Measurements from ENCODE around the gene SLC17A6. TPM values are rescaled to one million over a fixed set of nuclear protein-coding genes. Genes with fewer than 3 reads are reported as not detected.

The SLC17A6 gene
- total and polyA plus RNA-seq, 2 donors (not counting 1 experiment from before 2014, with no cell fraction given), result not detected

DNA sequence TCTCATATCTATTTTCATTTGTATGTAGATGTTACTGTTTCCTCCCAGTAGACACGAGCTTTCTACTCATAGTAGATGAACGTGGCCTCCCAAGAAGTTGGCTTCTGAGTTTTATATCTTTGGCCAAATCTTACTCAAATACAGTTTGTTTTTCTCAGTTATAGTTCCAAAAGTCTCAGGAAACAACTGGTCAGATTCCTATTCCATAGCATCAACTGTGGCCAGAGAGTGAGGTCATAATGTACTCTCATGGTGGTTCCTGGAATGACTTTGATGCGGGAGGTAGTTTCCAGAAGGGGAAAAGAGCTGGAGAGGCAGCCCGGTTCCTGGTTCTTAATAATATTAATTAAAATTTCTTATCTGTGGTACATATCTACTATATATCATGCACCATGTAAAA lies 77.3 kb downstream of the SLC17A6 start:
- no peak for TF ChIP-seq EZH2 (IDR thresholded peaks at IDR 0.05; ENCODE audit: borderline replicate concordance, insufficient read depth, low read depth, low read length, poor library complexity, severe bottlenecking)
- TF ChIP-seq, protein P1, sequence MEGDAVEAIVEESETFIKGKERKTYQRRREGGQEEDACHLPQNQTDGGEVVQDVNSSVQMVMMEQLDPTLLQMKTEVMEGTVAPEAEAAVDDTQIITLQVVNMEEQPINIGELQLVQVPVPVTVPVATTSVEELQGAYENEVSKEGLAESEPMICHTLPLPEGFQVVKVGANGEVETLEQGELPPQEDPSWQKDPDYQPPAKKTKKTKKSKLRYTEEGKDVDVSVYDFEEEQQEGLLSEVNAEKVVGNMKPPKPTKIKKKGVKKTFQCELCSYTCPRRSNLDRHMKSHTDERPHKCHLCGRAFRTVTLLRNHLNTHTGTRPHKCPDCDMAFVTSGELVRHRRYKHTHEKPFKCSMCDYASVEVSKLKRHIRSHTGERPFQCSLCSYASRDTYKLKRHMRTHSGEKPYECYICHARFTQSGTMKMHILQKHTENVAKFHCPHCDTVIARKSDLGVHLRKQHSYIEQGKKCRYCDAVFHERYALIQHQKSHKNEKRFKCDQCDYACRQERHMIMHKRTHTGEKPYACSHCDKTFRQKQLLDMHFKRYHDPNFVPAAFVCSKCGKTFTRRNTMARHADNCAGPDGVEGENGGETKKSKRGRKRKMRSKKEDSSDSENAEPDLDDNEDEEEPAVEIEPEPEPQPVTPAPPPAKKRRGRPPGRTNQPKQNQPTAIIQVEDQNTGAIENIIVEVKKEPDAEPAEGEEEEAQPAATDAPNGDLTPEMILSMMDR (IDR thresholded peaks at IDR 0.05), result no peak
- H3K27ac Mint-ChIP-seq, result no peak overlapping the region
- H3K9me3 Mint-ChIP-seq (ENCODE audit: insufficient read depth), result no peaks in the 10 kb centered on the region
- Histone ChIP-seq H3K4me1 (ENCODE audit: control insufficient read depth in 2 of 2, insufficient read depth in 2 of 2, low read length in 2 of 2) (no peaks in the 10 kb centered on the region), H4K20me1 (ENCODE audit: control insufficient read depth, insufficient read depth, low read length, poor library complexity, severe bottlenecking) (no peaks in the 10 kb centered on the region), H3K79me2 (ENCODE audit: control insufficient read depth, insufficient read depth, low read length) (no peaks in the 10 kb centered on the region), H3K27ac (ENCODE audit: low read length in 2 of 2) (no peak overlapping the region), H3K4me3 (ENCODE audit: control extremely low read depth in 1 of 5, extremely low read depth in 1 of 5, insufficient read depth in 1 of 5, low read depth in 2 of 5, low read length in 4 of 5) (no peak overlapping the region), H3K9ac (ENCODE audit: low read length) (no peak overlapping the region), H3K9me3 (ENCODE audit: control extremely low read depth in 1 of 3, control insufficient read depth in 2 of 3, insufficient read depth in 1 of 3, low read length in 2 of 3) (no peaks in the 10 kb centered on the region), H3K36me3 (replicated peaks in 1 of 2; ENCODE audit: control extremely low read depth in 1 of 2, control insufficient read depth in 1 of 2, extremely low read depth in 1 of 2, insufficient read depth in 2 of 2, low read length in 1 of 2) (no peaks in the 10 kb centered on the region), H3K27me3 (replicated peaks in 1 of 4; ENCODE audit: control extremely low read depth in 1 of 4, control insufficient read depth in 3 of 4, insufficient read depth in 4 of 4, low read length in 3 of 4) (no peaks in the 10 kb centered on the region), H3K4me2 (replicated peaks; ENCODE audit: low read depth, low read length, poor library complexity, severe bottlenecking) (no peak overlapping the region), H2AFZ (ENCODE audit: insufficient read depth, low read depth, low read length, poor library complexity, severe bottlenecking) (no peak overlapping the region)
- no peak overlapping the region for H3K4me3 Mint-ChIP-seq
- intact Hi-C loops (cut with micrococcal nuclease), result no loop called here
- no peak for ATAC-seq (ENCODE audit: low read depth)
- H3K27me3 Mint-ChIP-seq, result no peaks in the 10 kb centered on the region
- WGBS (ENCODE audit: insufficient coverage), result no CpG with 5 or more reads among the region's 4 CpGs
- DNase-seq, result no peak
- no peaks in the 10 kb centered on the region for H3K4me1 Mint-ChIP-seq
- CTCF ChIA-PET, result no interaction called here
- POLR2A ChIA-PET, result no interaction called here

DNA sequence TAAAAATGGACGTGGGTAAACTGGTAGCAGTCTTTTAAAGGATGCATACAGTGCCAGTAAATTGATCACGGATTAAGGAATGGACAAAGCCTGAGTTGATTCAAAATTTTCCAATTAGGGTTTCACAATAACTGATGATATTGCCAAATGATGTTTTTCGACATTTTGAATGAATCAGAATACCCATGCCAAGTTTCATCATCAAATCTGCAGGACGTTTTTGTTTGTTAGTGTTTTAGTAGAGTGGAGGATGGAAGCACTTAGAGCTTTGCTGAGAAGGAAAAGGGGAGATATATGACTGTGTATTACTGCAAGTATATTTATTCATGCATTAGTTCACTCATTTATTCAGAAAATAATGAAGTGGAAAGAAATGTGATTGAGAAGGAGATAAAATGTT lies 78.3 kb downstream of the SLC17A6 start:
- no peaks in the 10 kb centered on the region for H3K4me1 ChIP-seq (ENCODE audit: control insufficient read depth in 2 of 2, insufficient read depth in 2 of 2, low read length in 2 of 2)
- 100% methylated on average over 1 of the region's 4 CpGs for WGBS (ENCODE audit: insufficient coverage)
- ChIA-PET CTCF (no interaction called here), POLR2A (no interaction called here)
- Mint-ChIP-seq H3K27ac (no peak overlapping the region), H3K4me3 (no peak overlapping the region), H3K9me3 (ENCODE audit: insufficient read depth) (no peaks in the 10 kb centered on the region), H3K27me3 (no peaks in the 10 kb centered on the region), H3K4me1 (no peaks in the 10 kb centered on the region)
- no peak overlapping the region for H3K27ac ChIP-seq (ENCODE audit: low read length in 2 of 2)
- H3K9me3 ChIP-seq (ENCODE audit: control extremely low read depth in 1 of 3, control insufficient read depth in 2 of 3, insufficient read depth in 1 of 3, low read length in 2 of 3), result no peaks in the 10 kb centered on the region
- ATAC-seq (ENCODE audit: low read depth) (no peak), DNase-seq (no peak)
- intact Hi-C loops (cut with micrococcal nuclease), result no loop called here
- no peaks in the 10 kb centered on the region for H4K20me1 ChIP-seq (ENCODE audit: control insufficient read depth, insufficient read depth, low read length, poor library complexity, severe bottlenecking)
- no peaks in the 10 kb centered on the region for H3K36me3 ChIP-seq (replicated peaks in 1 of 2; ENCODE audit: control extremely low read depth in 1 of 2, control insufficient read depth in 1 of 2, extremely low read depth in 1 of 2, insufficient read depth in 2 of 2, low read length in 1 of 2)
- H2AFZ ChIP-seq (ENCODE audit: insufficient read depth, low read depth, low read length, poor library complexity, severe bottlenecking), result no peak overlapping the region
- no peaks in the 10 kb centered on the region for H3K79me2 ChIP-seq (ENCODE audit: control insufficient read depth, insufficient read depth, low read length)
- H3K4me3 ChIP-seq (ENCODE audit: control extremely low read depth in 1 of 5, extremely low read depth in 1 of 5, insufficient read depth in 1 of 5, low read depth in 2 of 5, low read length in 4 of 5), result no peak overlapping the region
- H3K4me2 ChIP-seq (replicated peaks; ENCODE audit: low read depth, low read length, poor library complexity, severe bottlenecking), result no peak overlapping the region
- no peaks in the 10 kb centered on the region for H3K27me3 ChIP-seq (replicated peaks in 1 of 4; ENCODE audit: control extremely low read depth in 1 of 4, control insufficient read depth in 3 of 4, insufficient read depth in 4 of 4, low read length in 3 of 4)
- TF ChIP-seq EZH2 (IDR thresholded peaks at IDR 0.05; ENCODE audit: borderline replicate concordance, insufficient read depth, low read depth, low read length, poor library complexity, severe bottlenecking), result no peak
- TF ChIP-seq, protein P1 (IDR thresholded peaks at IDR 0.05), result no peak
- no peak overlapping the region for H3K9ac ChIP-seq (ENCODE audit: low read length)
